Activated CD8-positive, alpha-beta memory T cell treated with anti-CD3 and anti-CD28 coated beads, Interleukin-2, amount 50 U/mL, for 24 hours (primary cell): Measurements from ENCODE around the gene PRELID3B.

ENCODE experiments used
- DNase-seq: peaks from one replicate; pipeline ENCODE4 v3.0.0-alpha.2; 2020; ENCODE audit errors: extremely low read depth

Gene PRELID3B

DNA sequence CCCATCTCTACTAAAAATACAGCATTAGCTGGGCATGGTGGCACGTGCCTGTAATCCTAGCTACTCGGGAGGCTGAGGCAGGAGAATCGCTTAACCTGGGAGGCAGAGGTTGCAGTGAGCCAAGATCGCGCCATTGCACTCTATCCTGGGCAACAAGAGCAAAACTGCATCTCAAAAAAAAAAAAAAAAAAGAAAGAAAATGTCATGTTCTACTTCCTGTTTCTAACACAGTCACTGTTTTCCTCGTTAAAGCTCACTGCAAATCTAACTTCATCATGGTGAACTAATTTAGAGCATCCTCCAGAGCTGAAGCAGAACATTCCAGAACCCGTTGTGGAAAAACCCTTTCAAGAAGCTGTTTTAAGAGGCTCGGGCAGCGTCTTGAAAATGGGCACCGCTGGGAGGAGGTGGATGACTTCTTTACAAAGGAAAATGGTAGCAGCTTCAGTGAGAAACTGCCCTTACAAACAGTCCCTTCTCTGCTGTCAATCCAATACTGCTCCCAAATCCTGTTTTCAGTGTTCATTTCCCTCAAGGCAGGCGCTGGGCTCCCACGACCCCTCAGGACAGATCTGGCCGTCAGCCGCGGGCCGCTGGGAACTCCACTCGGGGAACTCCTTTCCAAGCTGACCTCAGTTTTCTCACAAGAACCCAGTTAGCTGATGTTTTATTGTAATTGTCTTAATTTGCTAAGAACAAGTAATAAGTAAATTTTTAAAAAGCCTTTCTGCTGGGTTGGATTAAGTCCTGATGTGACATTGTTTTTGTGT is 48.0 kb downstream of the PRELID3B start:
- no peak for DNase-seq

DNA sequence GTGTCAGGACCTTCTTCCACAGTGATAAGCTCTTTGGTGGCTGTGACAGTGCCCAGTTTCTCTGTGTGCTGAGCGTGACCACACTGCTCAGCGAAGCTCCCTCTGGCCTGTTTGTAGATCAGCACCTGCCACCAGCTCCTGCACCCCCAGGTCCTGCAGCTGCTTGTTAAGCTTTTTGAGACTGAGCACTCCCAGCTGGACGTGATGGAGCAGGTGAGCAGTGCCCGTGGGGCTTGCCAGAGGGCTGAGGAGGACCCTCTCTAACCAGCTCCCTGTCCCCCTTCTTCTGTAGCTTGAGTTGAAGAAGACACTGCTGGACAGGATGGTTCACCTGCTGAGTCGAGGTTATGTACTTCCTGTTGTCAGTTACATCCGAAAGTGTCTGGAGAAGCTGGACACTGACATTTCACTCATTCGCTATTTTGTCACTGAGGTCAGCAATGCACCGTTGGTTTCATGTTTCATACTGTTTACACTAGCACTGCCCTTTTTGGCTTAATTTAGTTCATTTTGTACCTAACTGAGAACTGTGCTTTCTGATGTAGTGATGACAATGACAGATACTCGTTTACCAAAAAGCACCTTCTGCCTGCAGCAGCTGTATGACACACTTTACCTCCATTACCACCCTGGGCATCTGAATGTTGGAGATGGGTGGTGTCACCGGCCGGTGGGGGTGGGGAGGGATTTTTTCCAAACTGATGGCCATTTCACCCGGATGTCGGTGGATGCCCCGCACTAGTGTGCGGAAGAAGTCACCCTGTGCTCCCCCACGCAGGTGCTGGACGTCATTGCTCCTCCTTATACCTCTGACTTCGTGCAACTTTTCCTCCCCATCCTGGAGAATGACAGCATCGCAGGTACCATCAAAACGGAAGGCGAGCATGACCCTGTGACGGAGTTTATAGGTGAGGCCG is 49.0 kb downstream of the PRELID3B start:
- no peak for DNase-seq

DNA sequence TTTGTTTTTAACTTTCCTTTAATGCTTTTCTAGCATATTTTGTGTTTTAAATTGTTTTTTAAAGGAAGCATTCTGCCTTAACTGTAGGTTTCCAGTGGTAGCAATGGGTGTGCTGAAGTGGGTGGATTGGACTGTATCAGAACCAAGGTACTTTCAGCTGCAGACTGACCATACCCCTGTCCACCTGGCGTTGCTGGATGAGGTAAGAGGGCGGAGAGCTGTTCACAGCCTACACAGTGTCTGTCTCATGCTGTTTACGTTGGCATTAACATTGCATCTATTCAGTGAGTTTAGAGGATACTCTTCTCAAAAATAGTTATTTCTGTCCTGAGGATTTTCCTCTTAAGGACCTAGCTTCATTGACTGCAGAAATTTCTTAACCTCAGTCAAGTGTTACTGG is 49.7 kb downstream of the PRELID3B start:
- DNase-seq = no peak

DNA sequence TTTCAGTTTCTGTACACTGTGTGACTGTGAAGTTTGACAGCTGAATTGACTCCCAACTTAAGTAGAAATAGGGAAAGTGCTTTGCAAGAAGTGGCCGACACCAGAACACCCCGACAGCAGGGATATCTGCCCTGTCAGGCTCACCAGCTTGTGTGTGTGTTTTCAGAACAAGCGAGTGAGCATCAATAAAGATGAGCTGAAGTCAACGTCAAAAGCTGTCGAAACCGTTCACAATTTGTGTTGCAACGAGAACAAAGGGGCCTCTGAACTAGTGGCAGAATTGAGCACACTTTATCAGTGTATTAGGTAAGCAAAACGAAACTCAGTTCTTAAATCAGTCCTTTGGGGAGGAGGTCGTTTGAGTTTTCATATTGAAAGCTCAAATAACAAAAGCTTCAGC is 50.9 kb downstream of the PRELID3B start:
- no peak for DNase-seq

DNA sequence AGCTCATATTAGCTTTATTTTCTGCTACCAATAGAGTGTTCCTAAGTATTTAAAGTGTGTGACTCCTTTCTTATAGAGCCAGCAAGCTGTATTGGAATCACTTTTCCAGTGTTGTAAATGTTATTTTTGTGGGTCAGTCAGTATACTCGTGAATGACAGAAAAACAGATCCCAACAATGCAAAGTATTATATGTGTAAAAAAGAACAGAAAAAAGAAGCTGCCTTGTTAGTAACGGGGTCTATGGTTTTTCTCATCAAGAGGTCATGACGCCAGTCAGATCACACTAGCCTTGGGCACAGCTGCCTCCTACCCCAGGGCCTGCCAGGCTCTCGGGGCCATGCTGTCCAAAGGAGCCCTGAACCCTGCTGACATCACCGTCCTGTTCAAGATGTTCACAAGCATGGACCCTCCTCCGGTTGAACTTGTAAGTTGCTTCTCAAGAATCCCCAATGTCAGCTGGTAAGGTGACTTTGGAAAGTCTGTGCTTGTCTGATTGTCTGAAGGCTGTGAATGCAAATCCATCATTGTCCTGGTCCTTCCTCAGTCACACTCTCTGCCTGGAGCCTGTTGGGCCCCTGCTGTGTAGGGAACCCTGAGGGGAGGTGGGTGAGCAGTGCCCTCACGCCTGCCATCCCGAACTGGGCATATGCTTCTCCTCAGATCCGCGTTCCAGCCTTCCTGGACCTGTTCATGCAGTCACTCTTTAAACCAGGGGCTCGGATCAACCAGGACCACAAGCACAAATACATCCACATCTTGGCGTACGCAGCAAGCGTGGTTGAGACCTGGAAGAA is 51.7 kb downstream of the PRELID3B start:
- DNase-seq = no peak

DNA sequence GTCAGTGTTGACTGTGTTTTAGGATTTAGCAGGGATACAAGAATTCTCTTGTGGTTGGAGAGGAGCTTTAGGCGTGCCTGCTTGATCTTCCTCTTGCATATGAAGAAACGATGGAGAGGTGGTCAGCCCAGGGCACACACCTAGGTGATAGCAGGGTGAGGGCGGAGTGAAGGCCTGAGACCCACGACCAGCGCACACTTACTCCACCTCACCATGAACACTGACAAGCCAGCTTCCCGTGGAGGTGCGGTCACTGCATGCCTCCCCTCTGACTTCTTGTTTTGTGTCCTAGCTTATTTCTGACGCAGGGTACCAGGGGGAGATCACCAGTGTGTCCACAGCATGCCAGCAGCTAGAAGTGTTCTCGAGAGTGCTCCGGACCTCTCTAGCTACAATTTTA is 53.4 kb downstream of the PRELID3B start:
- DNase-seq = no peak

DNA sequence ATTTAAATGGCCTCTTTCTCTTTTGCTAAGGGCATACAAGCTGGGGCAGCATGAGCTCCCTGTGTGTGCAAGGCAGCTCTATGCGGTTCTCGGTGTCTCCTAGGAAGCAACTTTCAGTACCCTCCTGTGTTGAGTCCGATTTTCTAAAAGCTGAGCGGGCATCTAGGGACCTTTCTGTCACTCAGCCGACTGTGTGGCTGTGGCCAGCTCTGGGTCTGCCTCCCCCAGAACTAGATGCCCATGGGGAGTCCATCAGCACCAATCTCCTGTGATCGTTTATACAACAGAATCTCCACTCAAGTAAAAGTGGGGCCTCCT is 54.1 kb downstream of the PRELID3B start:
- DNase-seq = no peak

DNA sequence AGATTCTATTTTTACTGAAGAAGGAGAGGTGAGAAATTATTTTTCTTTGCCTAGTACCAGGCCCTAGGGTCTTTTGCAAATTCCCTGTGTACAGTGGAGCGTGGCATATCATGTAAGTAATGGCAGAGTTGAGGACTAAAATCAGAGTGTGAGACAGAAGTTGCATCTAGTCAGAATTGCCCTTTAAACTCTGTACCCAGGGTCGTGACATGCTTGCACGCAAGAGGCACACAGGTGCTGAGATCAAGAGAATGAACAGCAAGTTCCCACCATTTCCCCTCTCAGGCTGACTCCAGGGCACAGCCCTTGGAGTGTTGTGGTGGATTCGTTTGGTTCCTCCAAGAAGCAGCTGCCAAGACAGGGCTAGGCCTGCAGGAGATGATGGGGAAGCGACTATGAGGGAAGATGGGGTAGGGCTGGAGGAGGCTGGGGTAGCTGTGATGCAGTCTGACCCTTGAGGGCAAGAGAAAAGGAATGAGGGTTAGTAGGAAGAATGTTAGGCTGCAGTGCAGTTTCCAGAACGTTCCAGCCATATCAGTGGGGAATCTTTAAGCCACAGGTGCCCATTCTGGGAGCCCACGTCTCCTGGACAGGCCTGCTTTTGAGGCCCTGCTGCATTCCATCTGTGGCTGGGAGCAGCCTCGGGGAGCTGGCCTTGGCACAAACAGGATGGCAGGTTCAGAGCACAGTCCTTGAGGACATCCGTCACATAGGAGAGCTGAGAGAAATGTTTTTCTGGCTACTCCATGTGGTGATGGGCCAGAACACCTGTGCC is 54.6 kb downstream of the PRELID3B start:
- no peak for DNase-seq

DNA sequence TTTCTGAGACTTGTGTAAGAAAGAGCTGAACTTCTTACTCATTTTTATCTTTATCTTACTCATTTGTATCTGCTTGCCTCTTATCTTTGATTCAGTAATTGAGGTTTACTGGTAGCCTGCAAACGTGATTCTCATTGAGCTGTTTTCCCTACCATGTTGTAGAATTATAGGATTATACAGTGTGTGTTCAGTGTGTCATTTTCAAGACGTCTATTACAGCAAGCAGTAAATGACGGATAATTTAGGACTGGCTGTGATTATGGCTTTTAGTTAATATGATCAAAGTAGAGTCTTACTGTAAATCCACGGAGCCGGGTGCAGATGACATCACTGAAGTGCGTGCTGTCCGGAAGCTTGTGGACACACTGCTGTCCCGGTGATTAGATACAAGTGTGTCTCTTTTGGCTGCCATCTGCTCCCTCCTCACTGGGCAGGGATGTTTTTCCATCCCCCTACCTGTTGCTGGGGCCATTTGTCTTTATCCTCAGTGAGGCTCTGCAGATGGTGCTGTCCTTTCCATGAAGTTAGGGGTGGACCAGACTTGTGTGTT is 55.5 kb downstream of the PRELID3B start:
- no peak for DNase-seq

DNA sequence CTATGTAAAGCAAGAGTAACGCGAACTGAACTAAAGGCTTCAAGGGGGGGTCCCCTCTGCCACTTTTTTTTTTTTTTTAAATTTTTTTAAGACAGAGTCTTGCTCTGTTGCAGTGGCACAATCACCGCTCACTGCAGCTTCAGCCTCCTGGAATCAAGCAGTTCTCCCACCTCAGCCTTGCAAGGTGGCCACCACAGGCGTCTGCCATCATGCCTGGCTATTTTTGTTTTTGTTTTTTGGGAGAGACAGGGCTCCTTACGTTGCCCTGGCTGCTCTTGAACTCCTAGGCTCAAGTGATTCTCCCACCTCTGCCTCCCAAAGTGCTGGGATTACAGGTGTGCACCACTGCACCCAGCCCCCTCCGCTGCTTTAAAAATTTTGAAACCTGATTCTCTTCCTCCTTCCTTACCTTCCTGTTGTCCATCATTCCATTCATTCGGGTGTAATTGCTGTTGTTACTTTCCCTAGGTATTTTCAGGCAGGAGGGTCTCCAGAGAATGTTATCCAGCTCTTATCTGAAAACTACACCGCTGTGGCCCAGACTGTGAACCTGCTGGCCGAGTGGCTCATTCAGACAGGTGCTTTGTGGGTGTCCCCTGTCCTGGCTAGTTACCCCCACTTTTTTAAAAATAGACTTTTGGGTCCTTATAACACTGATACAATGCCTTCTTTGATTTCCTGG is 56.2 kb downstream of the PRELID3B start:
- no peak for DNase-seq

DNA sequence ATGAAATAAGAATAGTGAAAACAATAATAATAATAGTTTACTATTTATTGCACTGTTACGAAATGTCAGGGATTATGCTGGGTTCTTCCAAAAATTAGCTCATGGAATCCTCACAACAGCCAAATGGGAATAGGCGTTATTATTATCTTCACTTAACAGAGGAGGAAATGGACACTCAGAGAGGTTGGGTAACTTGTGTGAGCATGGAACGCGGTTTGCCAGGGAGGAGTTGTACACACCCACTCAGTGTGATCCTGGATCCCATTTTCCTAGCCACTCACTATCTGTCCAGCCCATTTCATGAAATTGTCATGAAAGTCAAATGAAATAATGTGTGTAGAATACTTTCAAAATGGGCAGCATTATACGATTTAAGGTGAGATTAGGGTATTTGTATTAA is 56.9 kb downstream of the PRELID3B start:
- DNase-seq = no peak

DNA sequence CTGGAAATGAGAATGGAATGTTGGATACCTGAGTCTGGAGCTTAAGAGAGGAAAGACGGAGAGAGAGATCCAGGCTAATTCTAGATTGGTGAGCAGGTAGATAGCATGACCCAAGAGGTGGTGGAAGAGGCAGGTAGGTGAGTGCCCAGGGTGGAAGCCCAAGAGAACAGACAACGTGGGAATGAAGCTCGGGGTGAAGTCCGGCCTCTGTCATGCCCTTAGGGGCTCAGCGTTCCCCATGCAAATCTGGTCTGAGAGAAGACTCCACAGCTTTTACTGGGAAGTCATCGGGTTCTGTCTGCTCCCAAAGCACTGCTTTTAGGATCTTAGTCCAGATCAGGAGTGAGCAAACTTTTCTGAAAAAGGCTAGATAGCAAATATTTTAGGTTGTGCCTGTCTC is 57.9 kb downstream of the PRELID3B start:
- no peak for DNase-seq
